Measurements from ENCODE around the gene PAK3. TPM values are rescaled to one million over a fixed set of nuclear protein-coding genes. Genes with fewer than 3 reads are reported as not detected.

Gene PAK3
- polyA plus RNA-seq, 5 donors, result 0.69 to 1.6 (median 0.86) TPM

DNA sequence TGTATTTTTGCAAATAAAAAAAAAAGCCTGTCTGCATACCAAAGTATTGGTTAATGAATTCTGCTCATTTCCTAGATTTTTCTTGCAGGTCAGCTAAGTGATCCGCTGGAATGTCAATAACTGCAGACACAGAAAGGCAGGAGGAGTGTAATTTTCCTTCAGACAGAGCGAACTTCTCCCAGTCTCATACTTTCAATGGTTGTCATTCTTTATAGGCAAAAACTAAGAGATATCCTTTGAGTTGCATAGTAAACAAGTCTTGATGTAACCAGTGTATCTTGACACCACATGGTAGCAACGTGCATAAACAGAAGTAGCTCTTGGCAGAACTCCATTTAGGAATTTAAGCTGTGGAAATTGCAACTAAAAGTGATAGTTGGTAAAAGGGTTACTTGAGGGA lies 166.1 kb downstream of the PAK3 start:
- no peak for DNase-seq

GRCh38 chrX:111264385-111264784 lies 168.4 kb downstream of the PAK3 start:
- no peak for DNase-seq

GRCh38 chrX:111265486-111265885 lies 169.5 kb downstream of the PAK3 start:
- no peak for DNase-seq

- DNase-seq, result no peak
These were observed 172.5 kb downstream of the PAK3 start for GRCh38 chrX:111268506-111268905.

GRCh38 chrX:111270339-111270738 lies 174.3 kb downstream of the PAK3 start, which contains the start of gene CAPN6:
TSS of gene CAPN6 (minus strand) at chrX:111270483. CDS start at chrX:111263936, 6,547 bp downstream.
- no peak for DNase-seq

Other genes with a start within 250 kb of the PAK3 start
- gene CAPN6, start 174.3 kb downstream of the PAK3 start, polyA plus RNA-seq (ENCODE audit: insufficient read depth in 1 of 5, insufficient read length in 5 of 5, low replicate concordance in 1 of 5), result 10 to 100 TPM; 15.1 to 40.7 (median 23.4) TPM